IMR-90 (cell line): ENCODE results near the gene PXMP2. TPM values are rescaled to one million over a fixed set of nuclear protein-coding genes. Genes with fewer than 3 reads are reported as not detected.

Source experiments
- ATAC-seq: fragments of 200-7000 bp; cut with Tn5 transposase; 2 replicates; pipeline ENCODE4 v1.9.1; 2020; ENCODE audit warnings: low read depth, mild to moderate bottlenecking, moderate library complexity
- BruUV-seq: library from RNA; stranded (reverse); fragments of 400-500 nt; replicated peaks from 2 replicates; lab custom pipeline; 2021; lab: Mats Ljungman, UMichigan
- CTCF ChIA-PET: fragments of 300-600 bp; formaldehyde crosslinking; extraction: SDS; loops from one replicate; lab custom pipeline; 2021; ENCODE audit warnings: antibody characterized with exemption; lab: Yijun Ruan, JAX
- POLR2A ChIA-PET: fragments of 300-600 bp; sonication (Branson Sonifier 250); formaldehyde crosslinking; loops from one replicate; lab custom pipeline; 2022; ENCODE audit warnings: antibody characterized with exemption; ENCODE audit not compliant: unreplicated experiment; lab: Charles Lee
- DNase-seq: peaks from one replicate; pipeline ENCODE4 v3.0.0; 2013
- H2AFZ ChIP-seq: replicated peaks from 2 replicates; pipeline ENCODE3; 2013; ENCODE audit warnings: low read length, mild to moderate bottlenecking; ENCODE audit not compliant: poor library complexity
- H2AK5ac ChIP-seq: 2 replicates; pipeline ENCODE4 v1.6.1; 2013; ENCODE audit warnings: low read depth, low read length, inconsistent platforms
- H2AK9ac ChIP-seq: replicated peaks from 2 replicates; pipeline ENCODE3; 2013; ENCODE audit warnings: mild to moderate bottlenecking, low read depth, low read length, moderate library complexity; ENCODE audit not compliant: poor library complexity
- H2BK120ac ChIP-seq: 2 replicates; pipeline ENCODE4 v1.6.1; 2013; ENCODE audit warnings: low read depth, low read length, inconsistent platforms
- H2BK15ac ChIP-seq: 3 replicates; pipeline ENCODE4 v1.6.1; 2013; ENCODE audit warnings: low read depth, low read length, inconsistent platforms
- H2BK20ac ChIP-seq: 2 replicates; pipeline ENCODE4 v1.6.1; 2013; ENCODE audit warnings: low read depth, mild to moderate bottlenecking, inconsistent platforms, low read length, moderate library complexity
- H2BK5ac ChIP-seq: 2 replicates; pipeline ENCODE4 v1.6.1; 2013; ENCODE audit warnings: mild to moderate bottlenecking, low read depth, low read length, inconsistent platforms; ENCODE audit not compliant: poor library complexity, severe bottlenecking
- H3K14ac ChIP-seq: replicated peaks from 2 replicates; pipeline ENCODE4 v1.6.1; 2013; ENCODE audit warnings: low read depth, low read length, inconsistent platforms
- H3K18ac ChIP-seq: 2 replicates; pipeline ENCODE4 v1.6.1; 2013; ENCODE audit warnings: low read depth, low read length, control low read depth
- H3K23ac ChIP-seq: 2 replicates; pipeline ENCODE4 v1.6.1; 2013; ENCODE audit warnings: low read depth, low read length, inconsistent platforms
- H3K27ac ChIP-seq: 2 replicates; pipeline ENCODE4 v1.5.1; 2013; ENCODE audit warnings: mild to moderate bottlenecking, control low read depth, low read length; ENCODE audit not compliant: insufficient read depth
- H3K27me3 ChIP-seq: 2 replicates; pipeline ENCODE4 v1.6.1; 2013; ENCODE audit warnings: low read length; ENCODE audit not compliant: control insufficient read depth, insufficient read depth
- H3K36me3 ChIP-seq: 2 replicates; pipeline ENCODE4 v1.6.1; 2013; ENCODE audit warnings: low read length, mixed read lengths; ENCODE audit not compliant: control insufficient read depth, insufficient read depth
- H3K4ac ChIP-seq: 2 replicates; pipeline ENCODE4 v1.6.1; 2013; ENCODE audit warnings: low read depth, low read length, inconsistent platforms
- H3K4me1 ChIP-seq: 2 replicates; pipeline ENCODE4 v1.6.1; 2013; ENCODE audit warnings: low read length, mixed read lengths; ENCODE audit not compliant: control insufficient read depth, insufficient read depth
- H3K4me2 ChIP-seq: 2 replicates; pipeline ENCODE4 v1.6.1; 2013; ENCODE audit warnings: low read depth, mild to moderate bottlenecking, control low read depth, low read length, moderate library complexity
- H3K4me3 ChIP-seq: 2 replicates; pipeline ENCODE4 v1.5.1; 2013; ENCODE audit warnings: low read depth, mild to moderate bottlenecking, control low read depth, low read length, moderate library complexity; ENCODE audit not compliant: insufficient read depth
- H3K56ac ChIP-seq: 2 replicates; pipeline ENCODE4 v1.6.1; 2013; ENCODE audit warnings: low read length, inconsistent platforms; ENCODE audit not compliant: insufficient read depth; ENCODE audit errors: extremely low read depth
- H3K79me1 ChIP-seq, 2 experiments: 2 replicates each; pipeline ENCODE4 v1.6.1; 2013; ENCODE audit warnings: low read length in 2 of 2, inconsistent platforms in 1 of 2, low read depth in 1 of 2
- H3K9ac ChIP-seq: 2 replicates; pipeline ENCODE4 v1.6.1; 2013; ENCODE audit warnings: low read depth, low read length, control low read depth
- H3K9me1 ChIP-seq: 2 replicates; pipeline ENCODE4 v1.6.1; 2013; ENCODE audit warnings: low read length, inconsistent platforms; ENCODE audit not compliant: insufficient read depth
- H3K9me3 ChIP-seq: 2 replicates; pipeline ENCODE4 v1.6.1; 2013; ENCODE audit warnings: low read length; ENCODE audit not compliant: control insufficient read depth, insufficient read depth
- H4K20me1 ChIP-seq: 2 replicates; pipeline ENCODE4 v1.6.1; 2013; ENCODE audit warnings: low read length, inconsistent platforms; ENCODE audit not compliant: insufficient read depth
- H4K5ac ChIP-seq: 2 replicates; pipeline ENCODE4 v1.6.1; 2013; ENCODE audit warnings: mild to moderate bottlenecking, low read depth, low read length, control low read depth
- H4K8ac ChIP-seq, 2 experiments: 2 replicates each; pipeline ENCODE4 v1.6.1; 2013; ENCODE audit warnings: low read depth in 2 of 2, low read length in 2 of 2, control low read depth in 1 of 2, inconsistent platforms in 1 of 2
- H4K91ac ChIP-seq: 2 replicates; pipeline ENCODE4 v1.6.1; 2013; ENCODE audit warnings: low read depth, low read length, inconsistent platforms; ENCODE audit not compliant: insufficient read depth
- CEBPB ChIP-seq: IDR thresholded peaks from 2 replicates; pipeline ENCODE4 v1.6.1; 2012; ENCODE audit warnings: low read depth, low read length, improper control_type of control experiment
- CHD1 ChIP-seq: IDR thresholded peaks from 2 replicates; pipeline ENCODE4 v1.6.1; 2012; ENCODE audit warnings: low read depth, low read length, improper control_type of control experiment
- MAFK ChIP-seq: IDR thresholded peaks from 2 replicates; pipeline ENCODE4 v1.6.1; 2012; ENCODE audit warnings: low read depth, low read length, improper control_type of control experiment
- MAZ ChIP-seq: IDR thresholded peaks from 2 replicates; pipeline ENCODE4 v1.6.1; 2012; ENCODE audit warnings: low read depth, mild to moderate bottlenecking, low read length, improper control_type of control experiment, moderate library complexity, borderline replicate concordance
- POLR2A ChIP-seq: IDR thresholded peaks from 2 replicates; pipeline ENCODE4 v1.6.1; 2012; ENCODE audit warnings: mild to moderate bottlenecking, low read depth, low read length
- RCOR1 ChIP-seq: IDR thresholded peaks from 2 replicates; pipeline ENCODE4 v1.6.1; 2012; ENCODE audit warnings: mild to moderate bottlenecking, low read length, improper control_type of control experiment; ENCODE audit not compliant: insufficient replicate concordance
- RFX5 ChIP-seq: IDR thresholded peaks from 2 replicates; pipeline ENCODE4 v1.8.0; 2012; ENCODE audit warnings: low read depth, mild to moderate bottlenecking, low read length, moderate library complexity
- SMC3 ChIP-seq: fragments of 150-350 bp; IDR thresholded peaks from 2 replicates; pipeline ENCODE4 v1.6.1; 2016; ENCODE audit warnings: low read depth, mild to moderate bottlenecking, antibody characterized with exemption, low read length, moderate library complexity
- WGBS, 2 experiments: methylation state at CpG; one replicate each; pipeline versions ENCODE4 v1.1.5 to v1.1.7; 2013; ENCODE audit warnings: missing lambda C conversion rate in 2 of 2; ENCODE audit not compliant: insufficient read length in 1 of 2; ENCODE audit errors: extremely low coverage in 2 of 2; 5-methylcytosine and 5-hydroxymethylcytosine counted together
- dilution Hi-C: fragments of 300-500 bp; cut with HindIII; formaldehyde crosslinking; loops from one replicate; pipeline ENCODE4 v1.14.3; 2018; ENCODE audit warnings: low sequenced_read_pairs; ENCODE audit not compliant: unreplicated experiment
- in situ Hi-C: fragments of 300-500 bp; cut with MboI; formaldehyde crosslinking; loops from 3 replicates; pipeline ENCODE4 v1.14.3; 2019; ENCODE audit warnings: low sequenced_read_pairs, inconsistent platforms, mixed read lengths
- intact Hi-C: fragments of 100-400 bp; cut with micrococcal nuclease; formaldehyde crosslinking; loops from 2 replicates; pipeline ENCODE4 v1.10.0; 2022
- polyA plus RNA-seq, 3 experiments: library from polyadenylated mRNA; depleted of rRNA; stranded (reverse); fragments of >200 nt; gene quantifications; 2 replicates each; pipeline ENCODE4 v1.2.3, GENCODE V29; 2012; ENCODE audit warnings: low replicate concordance in 1 of 3
- total RNA-seq: library from RNA; depleted of rRNA; stranded (reverse); fragments of >200 nt; gene quantifications from 2 replicates; pipeline ENCODE4 v1.2.3, GENCODE V29; 2012
- TF ChIP-seq, protein P1 (sequence below): conservative IDR thresholded peaks from 2 replicates; pipeline ENCODE4 v1.5.1; 2012; ENCODE audit warnings: mild to moderate bottlenecking, low read depth, low read length, improper control_type of control experiment
- TF ChIP-seq, protein P2 (sequence below): fragments of 150-350 bp; IDR thresholded peaks from 2 replicates; pipeline ENCODE4 v1.6.1; 2017; ENCODE audit warnings: mild to moderate bottlenecking, antibody characterized with exemption, low read length, low read depth

PXMP2 gene
- total and polyA plus RNA-seq, 2 of the 4 experiments (the other 2 are of a cell fraction): 10.9 to 20.1 TPM

DNA sequence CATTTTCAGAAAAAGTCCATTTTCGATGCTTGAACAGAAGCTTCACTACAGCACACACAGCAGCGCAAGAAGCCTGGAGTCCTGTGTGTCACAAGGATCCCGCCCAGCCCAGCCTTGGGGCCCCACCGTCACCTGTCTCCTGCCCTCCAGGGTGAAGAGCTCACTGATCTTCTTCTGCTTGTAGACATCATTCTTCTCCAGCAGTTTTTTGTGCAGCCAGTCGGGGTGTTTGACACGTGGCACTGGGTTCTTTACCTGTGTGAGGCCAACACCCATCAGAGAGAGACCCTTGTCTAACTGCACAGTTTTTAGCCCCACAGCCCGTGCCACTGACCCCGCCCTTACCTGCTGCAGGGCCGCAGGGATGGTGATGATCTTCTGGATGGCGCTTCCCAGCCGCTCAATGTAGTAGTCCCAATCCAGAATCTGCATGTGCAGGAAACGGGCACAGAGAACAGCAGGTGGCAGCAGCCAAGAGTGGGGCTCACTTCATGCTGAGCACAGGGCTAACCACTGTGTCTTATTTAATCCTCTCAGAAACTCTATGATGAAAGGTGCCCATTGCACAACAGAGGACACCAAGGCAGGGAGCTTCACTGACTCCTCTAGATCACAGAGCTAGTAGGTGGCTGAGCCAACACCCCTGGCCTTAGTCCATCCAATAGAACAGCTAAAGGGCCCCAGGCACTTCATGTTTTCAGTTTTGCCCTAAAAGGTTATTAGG lies 30.2 kb upstream of the PXMP2 start:
- ChIA-PET CTCF (no interaction called here), POLR2A (no interaction called here)
- no peak for DNase-seq
- no peak overlapping the region for H2AK5ac ChIP-seq
- no peak overlapping the region for H3K23ac ChIP-seq
- H2BK5ac ChIP-seq: no peak overlapping the region
- no peak overlapping the region for H2BK20ac ChIP-seq
- H3K4ac ChIP-seq: no peak overlapping the region
- H3K27ac ChIP-seq: no peak overlapping the region
- peaks cover 40% of the 10 kb centered on the region for H3K36me3 ChIP-seq
- no peak overlapping the region for H3K4me2 ChIP-seq
- H3K14ac ChIP-seq: no peak overlapping the region
- H3K9ac ChIP-seq: no peak overlapping the region
- no peak overlapping the region for H2AFZ ChIP-seq
- H3K4me3 ChIP-seq: no peak overlapping the region
- H2BK120ac ChIP-seq: no peak overlapping the region
- intact Hi-C loops: no loop called here
- TF ChIP-seq, protein P1, sequence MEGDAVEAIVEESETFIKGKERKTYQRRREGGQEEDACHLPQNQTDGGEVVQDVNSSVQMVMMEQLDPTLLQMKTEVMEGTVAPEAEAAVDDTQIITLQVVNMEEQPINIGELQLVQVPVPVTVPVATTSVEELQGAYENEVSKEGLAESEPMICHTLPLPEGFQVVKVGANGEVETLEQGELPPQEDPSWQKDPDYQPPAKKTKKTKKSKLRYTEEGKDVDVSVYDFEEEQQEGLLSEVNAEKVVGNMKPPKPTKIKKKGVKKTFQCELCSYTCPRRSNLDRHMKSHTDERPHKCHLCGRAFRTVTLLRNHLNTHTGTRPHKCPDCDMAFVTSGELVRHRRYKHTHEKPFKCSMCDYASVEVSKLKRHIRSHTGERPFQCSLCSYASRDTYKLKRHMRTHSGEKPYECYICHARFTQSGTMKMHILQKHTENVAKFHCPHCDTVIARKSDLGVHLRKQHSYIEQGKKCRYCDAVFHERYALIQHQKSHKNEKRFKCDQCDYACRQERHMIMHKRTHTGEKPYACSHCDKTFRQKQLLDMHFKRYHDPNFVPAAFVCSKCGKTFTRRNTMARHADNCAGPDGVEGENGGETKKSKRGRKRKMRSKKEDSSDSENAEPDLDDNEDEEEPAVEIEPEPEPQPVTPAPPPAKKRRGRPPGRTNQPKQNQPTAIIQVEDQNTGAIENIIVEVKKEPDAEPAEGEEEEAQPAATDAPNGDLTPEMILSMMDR: no peak
- no peak for TF ChIP-seq CHD1
- no peak for TF ChIP-seq POLR2A
- TF ChIP-seq MAFK: no peak
- no peak for TF ChIP-seq RCOR1
- TF ChIP-seq RFX5: no peak
- no peak for TF ChIP-seq SMC3
- no peak for TF ChIP-seq MAZ
- TF ChIP-seq, protein P2, sequence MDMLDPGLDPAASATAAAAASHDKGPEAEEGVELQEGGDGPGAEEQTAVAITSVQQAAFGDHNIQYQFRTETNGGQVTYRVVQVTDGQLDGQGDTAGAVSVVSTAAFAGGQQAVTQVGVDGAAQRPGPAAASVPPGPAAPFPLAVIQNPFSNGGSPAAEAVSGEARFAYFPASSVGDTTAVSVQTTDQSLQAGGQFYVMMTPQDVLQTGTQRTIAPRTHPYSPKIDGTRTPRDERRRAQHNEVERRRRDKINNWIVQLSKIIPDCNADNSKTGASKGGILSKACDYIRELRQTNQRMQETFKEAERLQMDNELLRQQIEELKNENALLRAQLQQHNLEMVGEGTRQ: no peak
- TF ChIP-seq CEBPB: no peak
- H3K9me1 ChIP-seq: peaks cover 5% of the 10 kb centered on the region
- no peak overlapping the region for H3K18ac ChIP-seq
- H4K5ac ChIP-seq: no peak overlapping the region
- in situ Hi-C loops: no loop called here
- H4K8ac ChIP-seq: no peak overlapping the region
- H3K27me3 ChIP-seq: no peaks in the 10 kb centered on the region
- no peak overlapping the region for H2AK9ac ChIP-seq
- no peaks in the 10 kb centered on the region for H4K20me1 ChIP-seq
- dilution Hi-C loops: no loop called here
- no peak overlapping the region for H3K56ac ChIP-seq
- no peak overlapping the region for H2BK15ac ChIP-seq
- no peak for ATAC-seq
- H3K4me1 ChIP-seq: no peaks in the 10 kb centered on the region
- WGBS, 2 experiments: 100% methylated on average over 1 of the region's 12 CpGs; no CpG with 5 or more reads in 1 of the 2 experiments
- no peaks in the 10 kb centered on the region for H3K79me1 ChIP-seq
- H3K9me3 ChIP-seq: no peaks in the 10 kb centered on the region
- BruUV-seq: no TSS peak
- no peak overlapping the region for H4K91ac ChIP-seq
